ENCODE results near the gene TRIM28. TPM values are rescaled to one million over a fixed set of nuclear protein-coding genes. Genes with fewer than 3 reads are reported as not detected.
"Not testable (repeated sequence)": the region's sequence is repeated elsewhere in the genome, so short reads cannot be mapped to it uniquely, and the experiment has no call there.

Gene TRIM28
- polyA plus RNA-seq (ENCODE audit: low read depth in 6 of 6) = 100 to 1,000 TPM in 1 of 6 donors, 10 to 100 TPM in 5; 25.7 to 100 (median 50.8) TPM

- DNase-seq (peak; percentile 100), ATAC-seq (ENCODE audit: low read depth in 2 of 2) (peak; percentile 89 to 91)
- Mint-ChIP-seq H3K4me3 (peak within 1 kb of the TSS; percentile 93 to 99 (median 96)), H3K36me3 (peaks cover 0 to 13% of the 10 kb centered on the region in 2 donors), H3K27me3 (peaks cover 5 to 16% (median 15%) of the 10 kb centered on the region in 3 donors), H3K9me3 (peaks cover 0 to 4% (median 0%) of the 10 kb centered on the region in 7 donors), H3K4me1 (peaks cover 31 to 43% (median 42%) of the 10 kb centered on the region in 3 donors), H3K27ac (peak within 1 kb of the TSS; percentile 99 to 100 (median 100))
Observed at GRCh38 chr19:58543826-58544590, at the start of gene TRIM28. Gene TRIM28, plus strand, starts transcription at chr19:58544064. Its CDS starts 694 bp downstream, at chr19:58544758.

GRCh38 chr19:58497634-58498170 lies 46.2 kb upstream of the TRIM28 start:
- ATAC-seq (ENCODE audit: low read depth in 2 of 2) (no peak), DNase-seq (no peak)
- peak overlapping the region in 3 of 6 donors; percentile 37 to 74 (median 49) for H3K27ac Mint-ChIP-seq
- H3K27me3 Mint-ChIP-seq = no peaks in the 10 kb centered on the region
- H3K9me3 Mint-ChIP-seq = peaks cover 0 to 16% (median 11%) of the 10 kb centered on the region in 7 donors
- peaks cover 12 to 21% (median 13%) of the 10 kb centered on the region in 3 donors for H3K4me1 Mint-ChIP-seq
- H3K36me3 Mint-ChIP-seq = peaks cover 0 to 8% of the 10 kb centered on the region in 2 donors
- H3K4me3 Mint-ChIP-seq = peak overlapping the region in 6 of 8 donors; percentile 42 to 97 (median 94)

DNA sequence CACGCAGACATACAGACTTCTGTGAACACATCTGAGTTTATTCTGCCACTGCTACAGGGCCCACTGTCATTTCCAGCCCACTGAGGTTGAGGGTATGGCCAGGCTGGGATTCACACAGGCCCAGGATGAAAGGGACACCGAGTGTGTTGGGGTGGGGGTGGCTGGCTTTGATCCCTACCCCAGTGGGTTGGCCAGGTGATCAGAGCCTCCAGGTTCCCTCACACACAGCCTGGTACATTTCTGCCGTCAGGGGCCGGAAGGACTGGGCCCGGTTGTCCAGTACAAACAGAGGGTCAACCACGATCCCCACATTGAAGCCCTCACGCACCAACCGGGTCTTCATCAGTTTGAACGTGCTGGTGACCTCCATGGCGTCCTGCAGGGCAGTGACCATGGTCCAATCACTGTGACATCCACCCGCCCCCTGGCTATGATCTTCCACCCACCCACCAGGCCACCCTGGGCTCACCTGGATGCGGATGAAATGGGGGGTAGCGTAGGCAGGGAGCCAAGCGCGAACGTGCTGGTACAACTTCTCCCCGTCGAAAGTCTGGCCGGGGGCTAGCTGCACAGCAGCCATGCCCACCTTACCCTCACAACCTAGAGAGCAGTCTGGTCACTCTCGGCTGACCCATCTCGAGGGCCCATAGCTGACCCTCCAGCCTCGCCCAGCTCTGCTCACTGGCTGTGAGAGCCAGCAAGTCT lies 45.4 kb upstream of the TRIM28 start:
- peak overlapping the region; percentile 86 to 97 (median 94) for H3K4me3 Mint-ChIP-seq
- peaks cover 12 to 21% (median 13%) of the 10 kb centered on the region in 3 donors for H3K4me1 Mint-ChIP-seq
- ATAC-seq (ENCODE audit: low read depth in 2 of 2) (no peak), DNase-seq (no peak)
- peaks cover 0 to 8% of the 10 kb centered on the region in 2 donors for H3K36me3 Mint-ChIP-seq
- H3K27ac Mint-ChIP-seq = peak overlapping the region in 2 of 6 donors; percentile 99
- H3K27me3 Mint-ChIP-seq = no peaks in the 10 kb centered on the region
- H3K9me3 Mint-ChIP-seq = peaks cover 0 to 22% (median 11%) of the 10 kb centered on the region in 7 donors

DNA sequence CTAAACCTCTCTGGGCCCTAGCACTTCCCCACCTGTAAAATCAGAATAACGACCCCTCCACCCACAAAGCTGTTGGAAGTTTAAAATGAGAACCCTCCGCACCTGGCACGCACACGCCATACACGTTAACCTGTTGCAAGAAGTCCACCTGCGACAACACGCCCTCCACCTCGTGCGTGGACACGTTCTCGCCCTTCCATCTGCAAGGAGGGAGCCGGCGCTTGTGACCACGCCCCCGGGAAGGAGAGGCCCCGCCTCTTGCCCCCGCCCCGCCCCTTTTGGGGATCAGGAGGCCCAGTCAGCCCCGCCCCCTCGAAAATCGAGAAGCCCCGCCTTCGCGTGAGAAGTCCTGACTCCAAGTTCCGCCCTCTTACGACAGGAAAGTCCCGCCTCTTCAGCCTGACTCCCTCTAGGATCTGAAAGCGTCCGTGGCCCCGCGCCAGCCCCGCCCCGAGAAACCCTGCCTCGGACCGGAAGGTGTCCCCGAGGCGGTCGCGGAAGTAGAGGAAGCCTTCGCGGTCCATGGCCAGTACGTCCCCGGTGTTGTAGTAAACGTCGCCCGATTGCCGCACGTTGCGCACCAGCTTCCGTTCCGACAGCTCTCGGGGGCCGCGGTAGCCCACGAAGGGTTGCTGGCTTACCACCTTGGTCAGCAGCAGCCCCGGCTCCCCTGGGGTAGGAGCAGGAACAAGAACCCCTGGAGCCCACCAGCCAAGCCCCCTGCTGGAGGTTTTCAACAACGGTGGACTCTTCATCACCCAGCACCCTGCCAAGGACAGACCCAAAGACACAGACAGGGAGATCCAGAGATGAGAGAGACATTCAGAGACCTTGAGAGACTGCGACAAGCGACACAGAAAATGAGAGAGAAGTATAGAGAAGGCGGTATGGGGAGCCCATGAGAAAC lies 44.6 kb upstream of the TRIM28 start:
- peaks cover 0 to 8% of the 10 kb centered on the region in 2 donors for H3K36me3 Mint-ChIP-seq
- DNase-seq = peak; percentile 88
- H3K4me3 Mint-ChIP-seq = peak overlapping the region; percentile 86 to 97 (median 94)
- ATAC-seq (ENCODE audit: low read depth in 2 of 2) = peak; percentile 88 to 89
- H3K27ac Mint-ChIP-seq = peak overlapping the region; percentile 86 to 99 (median 96)
- peaks cover 0 to 22% (median 13%) of the 10 kb centered on the region in 7 donors for H3K9me3 Mint-ChIP-seq
- peaks cover 12 to 21% (median 13%) of the 10 kb centered on the region in 3 donors for H3K4me1 Mint-ChIP-seq
- no peaks in the 10 kb centered on the region for H3K27me3 Mint-ChIP-seq

- Mint-ChIP-seq H3K4me1 (peaks cover 12 to 21% (median 13%) of the 10 kb centered on the region in 3 donors), H3K27me3 (no peaks in the 10 kb centered on the region), H3K4me3 (peak overlapping the region in 5 of 8 donors; percentile 35 to 94 (median 57)), H3K9me3 (peaks cover 0 to 22% (median 13%) of the 10 kb centered on the region in 7 donors), H3K27ac (peak overlapping the region in 2 of 6 donors; percentile 75 to 94), H3K36me3 (peaks cover 0 to 8% of the 10 kb centered on the region in 2 donors)
- DNase-seq (no peak), ATAC-seq (ENCODE audit: low read depth in 2 of 2) (no peak)
Observed at GRCh38 chr19:58500242-58500641, 43.6 kb upstream of the TRIM28 start.

GRCh38 chr19:58507602-58508223 lies 36.2 kb upstream of the TRIM28 start:
- not testable (repeated sequence) for H3K27me3 Mint-ChIP-seq; H3K4me1 Mint-ChIP-seq; ATAC-seq (ENCODE audit: low read depth in 2 of 2); DNase-seq; H3K36me3 Mint-ChIP-seq
- peak overlapping the region in 1 of 6 donors; percentile 42 for H3K27ac Mint-ChIP-seq
- peaks cover 5 to 17% (median 13%) of the 10 kb centered on the region in 7 donors for H3K9me3 Mint-ChIP-seq
- peak overlapping the region in 2 of 8 donors; percentile 7 to 20 for H3K4me3 Mint-ChIP-seq

GRCh38 chr19:58509731-58510083 lies 34.2 kb upstream of the TRIM28 start:
- ATAC-seq (ENCODE audit: low read depth in 2 of 2) (no peak), DNase-seq (no peak)
- Mint-ChIP-seq H3K27ac (peak overlapping the region in 1 of 6 donors; percentile 56), H3K9me3 (peaks cover 4 to 14% (median 10%) of the 10 kb centered on the region in 7 donors), H3K36me3 (peaks cover 0 to 7% of the 10 kb centered on the region in 2 donors), H3K4me1 (peaks cover 10 to 24% (median 14%) of the 10 kb centered on the region in 3 donors), H3K27me3 (no peaks in the 10 kb centered on the region), H3K4me3 (peak overlapping the region in 1 of 8 donors; percentile 30)

DNA sequence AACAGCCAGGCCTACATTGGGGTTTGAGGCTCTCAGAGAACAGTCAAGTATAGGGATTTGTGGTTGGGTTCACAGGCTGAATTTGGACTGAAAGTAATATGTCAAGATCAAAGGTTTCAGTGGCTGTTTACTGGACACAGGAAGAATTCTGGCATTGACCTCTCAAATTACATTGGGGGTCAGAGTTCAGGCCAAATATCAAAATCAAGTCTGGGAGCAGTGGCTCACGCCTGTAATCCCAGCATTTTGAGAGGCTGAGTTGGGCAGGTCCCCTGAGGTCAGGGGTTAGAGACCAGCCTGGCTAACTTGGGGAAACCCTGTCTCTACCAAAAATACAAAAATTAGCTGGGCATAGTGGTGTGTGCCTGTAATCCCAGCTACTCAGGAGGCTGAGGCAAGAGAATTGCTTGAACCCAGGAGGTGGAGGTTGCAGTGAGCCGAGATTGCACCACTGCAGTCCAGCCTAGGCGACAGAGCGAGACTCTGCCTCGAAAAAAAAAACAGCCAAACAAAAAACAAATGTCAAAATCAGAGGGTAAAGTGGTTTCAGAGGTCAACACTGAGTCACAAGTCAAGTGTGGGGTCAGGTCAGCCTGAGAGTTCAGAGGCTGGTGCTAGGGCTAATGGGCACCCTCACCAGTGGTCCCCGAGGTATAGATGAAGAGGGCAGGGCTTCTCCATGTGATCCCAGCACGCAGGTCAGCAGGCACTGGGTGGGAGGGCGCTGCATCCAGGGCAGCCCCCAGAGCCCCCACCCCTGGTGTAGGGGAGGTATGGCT lies 33.6 kb upstream of the TRIM28 start:
- Mint-ChIP-seq H3K27ac (peak overlapping the region in 2 of 6 donors; percentile 34 to 56), H3K9me3 (peaks cover 4 to 14% (median 10%) of the 10 kb centered on the region in 7 donors), H3K36me3 (peaks cover 0 to 7% of the 10 kb centered on the region in 2 donors), H3K27me3 (no peaks in the 10 kb centered on the region), H3K4me3 (peak overlapping the region in 1 of 8 donors; percentile 30), H3K4me1 (peaks cover 15 to 28% (median 16%) of the 10 kb centered on the region in 3 donors)
- no peak for ATAC-seq (ENCODE audit: low read depth in 2 of 2)
- DNase-seq = no peak

GRCh38 chr19:58511353-58512208 lies 32.3 kb upstream of the TRIM28 start, which contains the start of gene SLC27A5:
Gene SLC27A5, minus strand, starts transcription at chr19:58511992. Its CDS starts 37 bp downstream, at chr19:58511955.
- no peak for ATAC-seq (ENCODE audit: low read depth in 2 of 2)
- peak within 1 kb of the TSS in 2 of 6 donors; percentile 64 to 71 for H3K27ac Mint-ChIP-seq
- H3K27me3 Mint-ChIP-seq = no peaks in the 10 kb centered on the region
- H3K36me3 Mint-ChIP-seq = peaks cover 0 to 7% of the 10 kb centered on the region in 2 donors
- no peak for DNase-seq
- H3K4me3 Mint-ChIP-seq = peak within 1 kb of the TSS in 1 of 8 donors; percentile 57
- H3K9me3 Mint-ChIP-seq = peaks cover 4 to 11% (median 8%) of the 10 kb centered on the region in 7 donors
- H3K4me1 Mint-ChIP-seq = peaks cover 23 to 37% (median 24%) of the 10 kb centered on the region in 3 donors

DNA sequence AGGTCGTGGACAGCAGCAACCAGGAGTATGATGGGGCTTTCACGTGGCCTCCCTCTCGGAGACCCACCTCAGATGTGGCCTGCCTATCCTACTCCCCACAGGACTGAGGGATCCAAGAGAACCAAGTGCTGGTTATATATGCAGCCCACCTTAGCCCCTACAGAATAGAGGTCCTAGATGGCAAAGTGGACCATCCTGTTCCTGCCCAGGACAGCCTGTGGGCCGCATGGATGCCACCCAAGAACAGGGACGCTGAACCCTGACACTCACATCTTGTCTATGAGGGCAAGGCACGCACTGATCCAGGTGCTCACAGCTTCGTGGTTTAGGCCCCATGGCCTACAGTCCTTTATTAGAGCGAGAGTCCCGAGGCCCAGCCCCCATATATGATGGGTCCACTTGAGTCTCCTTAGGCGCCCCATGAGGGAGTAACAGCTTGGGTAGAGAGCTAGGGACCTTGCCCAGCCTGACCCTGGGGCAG lies 30.6 kb upstream of the TRIM28 start:
- Mint-ChIP-seq H3K4me3 (peak overlapping the region in 6 of 8 donors; percentile 29 to 73 (median 56)), H3K27ac (peak overlapping the region in 1 of 6 donors; percentile 49), H3K4me1 (peaks cover 28 to 48% (median 32%) of the 10 kb centered on the region in 3 donors), H3K36me3 (peaks cover 0 to under 1% of the 10 kb centered on the region in 2 donors), H3K27me3 (no peaks in the 10 kb centered on the region), H3K9me3 (no peaks in the 10 kb centered on the region)
- DNase-seq (no peak), ATAC-seq (ENCODE audit: low read depth in 2 of 2) (no peak)
